CD4-positive, alpha-beta T cell (primary cell): Measurements from ENCODE around the gene TK1. TPM values are rescaled to one million over a fixed set of nuclear protein-coding genes. Genes with fewer than 3 reads are reported as not detected.

Source experiments
- ATAC-seq: fragments of 200-7000 bp; cut with Tn5 transposase; one replicate; pipeline ENCODE4 v1.10.0; 2022; ENCODE audit warnings: mild to moderate bottlenecking; ENCODE audit not compliant: poor library complexity
- CTCF ChIA-PET: fragments of 350-600 bp; sonication (Branson Sonifier 250); formaldehyde crosslinking; loops from one replicate; lab custom pipeline; 2021; ENCODE audit warnings: antibody characterized with exemption, inconsistent platforms; lab: Charles Lee
- POLR2A ChIA-PET: fragments of 350-600 bp; sonication (Branson Sonifier 250); formaldehyde crosslinking; loops from one replicate; lab custom pipeline; 2021; ENCODE audit warnings: antibody characterized with exemption, inconsistent platforms; lab: Charles Lee
- DNase-seq, 14 experiments: peaks; one replicate each; pipeline ENCODE4 v3.0.0-alpha.2; 2013 to 2020; ENCODE audit warnings: mixed read lengths in 2 of 14
- H3K27ac ChIP-seq, 2 donors: one replicate each; pipeline versions ENCODE4 v1.5.1 to v1.7.0; 2013; ENCODE audit warnings: low read length in 2 of 2, low read depth in 1 of 2, mild to moderate bottlenecking in 1 of 2
- H3K27me3 ChIP-seq, 2 experiments: 1 replicate in 1 of 2; 2 replicates in 1 of 2; pipeline versions ENCODE4 v1.6.1 to v1.7.0; 2013; ENCODE audit warnings: low read length in 2 of 2, control low read depth in 1 of 2, mild to moderate bottlenecking in 1 of 2, moderate library complexity in 1 of 2; ENCODE audit not compliant: insufficient read depth in 2 of 2, control insufficient read depth in 1 of 2
- H3K36me3 ChIP-seq: one replicate; pipeline ENCODE4 v1.6.1; 2013; ENCODE audit warnings: low read length, control low read depth; ENCODE audit not compliant: insufficient read depth
- H3K4me1 ChIP-seq: one replicate; pipeline ENCODE4 v1.6.1; 2013; ENCODE audit warnings: low read length, control low read depth; ENCODE audit not compliant: insufficient read depth
- H3K4me3 ChIP-seq: one replicate; pipeline ENCODE4 v1.5.1; 2013; ENCODE audit warnings: mild to moderate bottlenecking, low read length, moderate library complexity
- H3K9me3 ChIP-seq, 2 experiments: 1 replicate in 1 of 2; 2 replicates in 1 of 2; pipeline versions ENCODE4 v1.6.1 to v1.7.0; 2013; ENCODE audit warnings: low read length in 2 of 2, mild to moderate bottlenecking in 2 of 2, control low read depth in 1 of 2, moderate library complexity in 1 of 2; ENCODE audit not compliant: control insufficient read depth in 1 of 2, insufficient read depth in 1 of 2
- H3K27ac Mint-ChIP-seq: one replicate; pipeline ENCODE4 v1.8.0; 2020; ENCODE audit warnings: mixed read lengths
- H3K27me3 Mint-ChIP-seq: one replicate; pipeline ENCODE4 v1.8.0; 2021; ENCODE audit warnings: mixed read lengths
- H3K36me3 Mint-ChIP-seq: one replicate; pipeline ENCODE4 v1.8.0; 2021; ENCODE audit warnings: low read depth, mixed read lengths
- H3K4me1 Mint-ChIP-seq: one replicate; pipeline ENCODE4 v1.8.0; 2021; ENCODE audit warnings: low read depth, mixed read lengths
- H3K4me3 Mint-ChIP-seq: one replicate; pipeline ENCODE4 v1.8.0; 2020; ENCODE audit warnings: mild to moderate bottlenecking, mixed read lengths
- H3K9me3 Mint-ChIP-seq: one replicate; pipeline ENCODE4 v1.8.0; 2020; ENCODE audit warnings: mixed read lengths
- intact Hi-C, 2 experiments: fragments of 100-400 bp; cut with DNase I in 1 of 2; cut with micrococcal nuclease in 1 of 2; formaldehyde crosslinking; loops; one replicate each; pipeline versions ENCODE4 v1.15.1 to v1.9.0; 2023 to 2025; cut with DNase I, micrococcal nuclease
- total RNA-seq, 174 experiments: library from RNA in 2 of 174; stranded (reverse) in 2 of 174; gene quantifications; one replicate each; pipeline ENCODE4 v1.2.3 and lab custom pipeline; 2021 to 2026
- TF ChIP-seq, protein P1 (sequence below): fragments of 200-600 bp; IDR thresholded peaks from one replicate; pipeline ENCODE4 v1.8.0; 2022; ENCODE audit warnings: antibody characterized with exemption, mild to moderate bottlenecking

Gene TK1
- total RNA-seq, 2 experiments from 2014 or later: 0.78 to 0.88 TPM

DNA sequence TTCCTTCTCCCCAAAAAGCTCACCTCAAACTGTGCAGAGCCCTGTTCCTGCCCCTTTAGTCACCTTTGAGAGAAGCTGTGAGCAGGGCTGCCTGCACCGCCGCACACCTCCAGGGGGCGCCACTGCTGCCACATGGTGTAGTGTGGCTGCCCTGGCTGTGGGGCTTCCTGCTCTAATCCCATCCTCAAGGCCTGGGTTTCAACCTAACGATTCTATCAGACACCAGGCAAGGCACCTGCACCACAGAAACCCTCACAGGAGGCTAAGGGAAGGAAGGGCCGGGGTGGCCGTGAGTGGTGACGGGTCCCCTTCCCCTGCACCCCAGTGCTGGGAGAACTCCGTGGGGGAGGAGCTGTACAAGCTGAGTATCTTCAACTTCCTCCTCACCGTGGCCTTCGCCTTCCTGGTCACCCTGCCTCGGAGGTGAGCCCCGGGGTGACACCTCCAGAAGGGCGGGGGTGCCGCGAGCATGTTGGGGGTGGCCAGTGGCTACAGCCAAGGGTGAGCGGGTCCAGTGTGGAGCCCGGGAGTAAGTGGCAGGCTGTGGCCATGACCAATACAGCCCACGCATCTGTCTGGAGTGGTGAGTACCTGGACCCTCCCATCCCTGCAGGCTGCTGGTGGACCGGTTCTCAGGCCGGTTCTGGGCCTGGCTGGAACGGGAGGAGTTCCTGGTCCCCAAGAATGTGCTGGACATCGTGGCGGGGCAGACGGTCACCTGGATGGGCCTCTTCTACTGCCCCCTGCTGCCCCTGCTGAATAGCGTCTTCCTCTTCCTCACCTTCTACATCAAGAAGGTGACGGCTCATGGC, 49.3 kb downstream of the TK1 start:
- peak overlapping the region; percentile 81 for H3K27ac Mint-ChIP-seq
- peaks cover 86% of the 10 kb centered on the region for H3K4me1 Mint-ChIP-seq
- intact Hi-C loops: loop anchor here in 1 of 2 experiments (10.0 kb wide), 1 partner anchor 693 kb away; no protein-coding TSS in a partner anchor
- no peaks in the 10 kb centered on the region for H3K27me3 Mint-ChIP-seq
- H3K27me3 ChIP-seq: no peaks in the 10 kb centered on the region
- ChIA-PET CTCF (interaction anchor here (0.9 to 7.4 kb wide), 10 partner anchors 10 to 181 kb away, joined by 3 to 49 read pairs (median 4); no protein-coding TSS in a partner anchor), POLR2A (interaction anchor here (0.6 to 16.9 kb wide), 5 partner anchors 12 to 45 kb away, joined by 3 to 766 read pairs (median 32); partner anchors contain the start of genes TMC6 and TMC8)
- TF ChIP-seq, protein P1, sequence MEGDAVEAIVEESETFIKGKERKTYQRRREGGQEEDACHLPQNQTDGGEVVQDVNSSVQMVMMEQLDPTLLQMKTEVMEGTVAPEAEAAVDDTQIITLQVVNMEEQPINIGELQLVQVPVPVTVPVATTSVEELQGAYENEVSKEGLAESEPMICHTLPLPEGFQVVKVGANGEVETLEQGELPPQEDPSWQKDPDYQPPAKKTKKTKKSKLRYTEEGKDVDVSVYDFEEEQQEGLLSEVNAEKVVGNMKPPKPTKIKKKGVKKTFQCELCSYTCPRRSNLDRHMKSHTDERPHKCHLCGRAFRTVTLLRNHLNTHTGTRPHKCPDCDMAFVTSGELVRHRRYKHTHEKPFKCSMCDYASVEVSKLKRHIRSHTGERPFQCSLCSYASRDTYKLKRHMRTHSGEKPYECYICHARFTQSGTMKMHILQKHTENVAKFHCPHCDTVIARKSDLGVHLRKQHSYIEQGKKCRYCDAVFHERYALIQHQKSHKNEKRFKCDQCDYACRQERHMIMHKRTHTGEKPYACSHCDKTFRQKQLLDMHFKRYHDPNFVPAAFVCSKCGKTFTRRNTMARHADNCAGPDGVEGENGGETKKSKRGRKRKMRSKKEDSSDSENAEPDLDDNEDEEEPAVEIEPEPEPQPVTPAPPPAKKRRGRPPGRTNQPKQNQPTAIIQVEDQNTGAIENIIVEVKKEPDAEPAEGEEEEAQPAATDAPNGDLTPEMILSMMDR: peak; percentile 67
- peaks cover 86% of the 10 kb centered on the region for H3K36me3 Mint-ChIP-seq
- peaks cover 90% of the 10 kb centered on the region for H3K36me3 ChIP-seq
- peak in 9 of 14 experiments; percentile 40 to 77 (median 57) for DNase-seq
- ATAC-seq: no peak
- no peaks in the 10 kb centered on the region for H3K9me3 ChIP-seq
- H3K9me3 Mint-ChIP-seq: no peaks in the 10 kb centered on the region
- peaks cover 100% of the 10 kb centered on the region for H3K4me1 ChIP-seq
- peak overlapping the region; percentile 86 for H3K4me3 Mint-ChIP-seq
- peak overlapping the region; percentile 47 to 55 for H3K27ac ChIP-seq
- H3K4me3 ChIP-seq: no peak overlapping the region

DNA sequence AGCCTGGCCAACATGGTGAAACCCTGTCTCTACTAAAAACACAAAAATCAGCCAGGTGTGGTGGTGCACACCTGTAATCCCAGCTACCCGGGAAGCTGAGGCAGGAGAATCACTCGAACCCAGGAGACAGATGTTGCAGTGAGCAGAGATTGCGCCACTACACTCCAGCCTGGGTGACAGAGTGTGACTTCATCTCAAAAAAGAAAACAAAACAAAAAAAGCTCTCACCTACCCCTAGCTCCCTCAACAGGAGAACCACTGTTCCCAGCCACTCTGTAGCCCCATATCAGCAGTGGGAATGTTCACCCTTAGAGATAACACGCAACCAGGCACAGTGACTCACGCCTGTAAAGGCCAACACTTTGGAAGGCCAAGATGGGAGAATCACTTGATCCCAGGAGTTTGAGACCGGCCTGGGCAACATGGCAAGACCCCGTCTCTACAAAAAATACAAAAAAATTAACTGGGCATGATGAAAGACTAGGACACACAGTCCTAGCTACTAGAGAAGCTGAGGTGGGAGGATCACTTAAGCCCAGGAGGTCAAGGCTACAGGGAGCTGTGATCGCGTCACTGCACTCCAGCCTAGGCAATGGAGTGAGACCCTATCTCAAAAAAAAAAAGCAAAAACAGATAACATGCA, 50.9 kb downstream of the TK1 start:
- H3K27ac Mint-ChIP-seq: peak overlapping the region; percentile 81
- H3K4me1 Mint-ChIP-seq: peaks cover 74% of the 10 kb centered on the region
- ChIA-PET CTCF (interaction anchor here (0.5 to 7.4 kb wide), 7 partner anchors 9 to 728 kb away, joined by 3 to 49 read pairs (median 3); partner anchors contain the start of gene SOCS3), POLR2A (interaction anchor here (0.7 to 16.9 kb wide), 7 partner anchors 11 to 976 kb away, joined by 3 to 766 read pairs (median 4); partner anchors contain the start of genes TMC6 and TMC8)
- DNase-seq: no peak
- Histone ChIP-seq H3K36me3 (peaks cover 82% of the 10 kb centered on the region), H3K4me3 (no peak overlapping the region), H3K27ac (peak overlapping the region in 1 of 2 donors; percentile 17), H3K4me1 (peaks cover 94% of the 10 kb centered on the region), H3K9me3 (no peaks in the 10 kb centered on the region), H3K27me3 (no peaks in the 10 kb centered on the region)
- intact Hi-C loops: loop anchor here (2.0 to 10.0 kb wide), 2 partner anchors 41 to 691 kb away; no protein-coding TSS in a partner anchor
- no peaks in the 10 kb centered on the region for H3K27me3 Mint-ChIP-seq
- H3K9me3 Mint-ChIP-seq: no peaks in the 10 kb centered on the region
- peaks cover 80% of the 10 kb centered on the region for H3K36me3 Mint-ChIP-seq
- no peak for ATAC-seq
- TF ChIP-seq, protein P1: no peak
- peak overlapping the region; percentile 72 for H3K4me3 Mint-ChIP-seq

- TF ChIP-seq, protein P1: no peak
- Histone ChIP-seq H3K36me3 (peaks cover 79% of the 10 kb centered on the region), H3K27ac (peak overlapping the region in 1 of 2 donors; percentile 22), H3K27me3 (no peaks in the 10 kb centered on the region), H3K9me3 (no peaks in the 10 kb centered on the region), H3K4me1 (peaks cover 90% of the 10 kb centered on the region), H3K4me3 (no peak overlapping the region)
- H3K27ac Mint-ChIP-seq: peak overlapping the region; percentile 81
- no peaks in the 10 kb centered on the region for H3K9me3 Mint-ChIP-seq
- H3K4me3 Mint-ChIP-seq: peak overlapping the region; percentile 72
- H3K4me1 Mint-ChIP-seq: peaks cover 78% of the 10 kb centered on the region
- intact Hi-C loops: loop anchor here (1.0 to 10.0 kb wide), 9 partner anchors 14 to 690 kb away; partner anchors contain the start of gene SYNGR2 (in 1 of the 2)
- ChIA-PET CTCF (interaction anchor here (1.0 to 7.4 kb wide), 8 partner anchors 10 to 225 kb away, joined by 3 to 49 read pairs (median 8); partner anchors contain the start of gene SOCS3), POLR2A (interaction anchor here (1.0 to 16.9 kb wide), 11 partner anchors 8 to 116 kb away, joined by 3 to 766 read pairs (median 7); partner anchors contain the start of genes TMC6 and TMC8)
- H3K36me3 Mint-ChIP-seq: peaks cover 84% of the 10 kb centered on the region
- no peaks in the 10 kb centered on the region for H3K27me3 Mint-ChIP-seq
- DNase-seq: no peak
- ATAC-seq: no peak
Measured at GRCh38 chr17:78134899-78135385, 51.9 kb downstream of the TK1 start.
